Activated naive CD8-positive, alpha-beta T cell treated with anti-CD3 and anti-CD28 coated beads, Interleukin-2, amount 10 ng/mL, durations not matched to agents 7 days and 5 days (primary cell): Measurements from ENCODE around the gene USP22. TPM values are rescaled to one million over a fixed set of nuclear protein-coding genes. Genes with fewer than 3 reads are reported as not detected.

ENCODE experiments used
- total RNA-seq, 2 experiments: library from RNA; stranded (reverse); gene quantifications; one replicate each; pipeline ENCODE4 v1.2.3, GENCODE V29; 2021

The USP22 gene
- total RNA-seq, 2 experiments from 2014 or later = 138 to 146 TPM

Other genes starting within 250 kb of the USP22 start
- 10 to 100 TPM; 12.6 to 14.2 TPM for gene DHRS7B, start 84.0 kb upstream of the USP22 start, total RNA-seq
- gene TMEM11, start 171.2 kb upstream of the USP22 start, total RNA-seq = 10 to 100 TPM; 21.4 to 23.7 TPM
- gene NATD1, start 210.4 kb upstream of the USP22 start, total RNA-seq = 1 to 10 TPM; 5.4 to 5.7 TPM
- 10 to 100 TPM; 53.6 to 56.8 TPM for gene MAP2K3, start 241.7 kb upstream of the USP22 start, total RNA-seq